ENCODE measurements around the gene LRRC7.

DNA sequence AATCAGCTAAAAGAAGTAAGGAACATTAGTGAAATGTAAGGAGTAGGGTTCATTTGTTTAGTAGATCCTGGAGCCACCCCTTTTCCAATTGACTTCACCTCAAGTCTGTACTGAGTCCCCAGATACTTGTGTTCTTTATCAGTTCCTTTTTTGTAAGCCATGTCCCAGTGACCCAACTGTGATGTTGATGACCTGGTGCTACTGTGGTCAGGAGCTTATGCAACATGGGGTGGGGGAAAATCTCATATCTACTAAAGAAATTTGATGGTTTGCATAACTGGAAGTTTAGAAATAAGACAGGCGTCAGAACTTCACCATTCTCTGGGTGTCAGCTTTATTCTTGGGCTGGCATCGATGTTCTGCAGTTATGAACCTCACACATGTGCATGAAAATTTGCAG lies 120.5 kb downstream of the LRRC7 start:
- TF ChIP-seq CTCF (IDR thresholded peaks at IDR 0.05) (no peak), POLR2A (IDR thresholded peaks at IDR 0.05) (no peak)

Measured in esophagus squamous epithelium (tissue), 4 donors.